GM12865 (cell line): ENCODE measurements around the gene MDH1B.

Experiments
- DNase-seq: peaks from one replicate; pipeline ENCODE4 v3.0.0; 2010; ENCODE audit warnings: low read depth
- H3K4me3 ChIP-seq: 2 replicates; pipeline ENCODE4 v1.5.1; 2011; ENCODE audit warnings: mild to moderate bottlenecking, low read depth, low read length, control low read depth
- CTCF ChIP-seq: IDR thresholded peaks from 2 replicates; pipeline ENCODE4 v1.5.1; 2011; ENCODE audit warnings: low read length, control low read depth, low read depth, inconsistent platforms; ENCODE audit not compliant: insufficient read depth; ENCODE audit errors: missing control alignments

Gene MDH1B

DNA sequence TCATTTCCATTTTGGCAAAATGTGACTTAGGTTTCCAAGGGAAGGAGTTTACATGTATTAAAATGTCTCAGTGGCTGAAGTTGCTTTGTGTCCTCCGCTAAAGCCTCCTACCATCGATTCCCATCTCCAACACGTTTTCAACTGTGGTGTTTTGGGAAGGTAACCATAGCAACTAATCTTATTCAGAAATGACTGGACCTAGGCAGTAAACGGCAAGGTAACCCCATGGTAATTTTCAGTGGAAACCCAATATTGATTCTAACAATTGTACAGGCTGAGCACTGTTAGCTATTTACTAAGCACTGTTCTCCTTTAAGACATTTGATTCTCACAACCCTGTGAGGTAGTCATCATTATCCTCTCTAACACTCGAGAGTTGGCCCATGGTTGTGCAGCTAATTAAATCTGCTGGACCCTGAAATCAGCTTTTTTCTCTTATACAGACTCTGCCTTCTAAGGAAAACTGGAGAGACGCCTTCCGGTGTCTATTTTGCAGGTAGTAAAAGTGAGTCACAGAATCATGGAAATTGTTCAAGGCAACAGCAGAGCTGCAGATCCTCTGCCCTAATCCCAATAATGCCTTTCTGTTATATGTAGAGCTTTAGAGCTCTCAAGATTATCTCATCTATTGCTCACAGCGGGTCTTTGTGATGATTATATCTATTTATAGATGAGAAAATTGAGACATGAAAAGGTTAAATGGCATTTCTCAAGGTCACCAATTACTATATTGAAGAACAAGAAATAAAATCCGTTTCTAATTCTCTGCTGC lies 36.5 kb upstream of the MDH1B start:
- no peak for DNase-seq
- H3K4me3 ChIP-seq: no peak overlapping the region
- TF ChIP-seq CTCF: no peak

DNA sequence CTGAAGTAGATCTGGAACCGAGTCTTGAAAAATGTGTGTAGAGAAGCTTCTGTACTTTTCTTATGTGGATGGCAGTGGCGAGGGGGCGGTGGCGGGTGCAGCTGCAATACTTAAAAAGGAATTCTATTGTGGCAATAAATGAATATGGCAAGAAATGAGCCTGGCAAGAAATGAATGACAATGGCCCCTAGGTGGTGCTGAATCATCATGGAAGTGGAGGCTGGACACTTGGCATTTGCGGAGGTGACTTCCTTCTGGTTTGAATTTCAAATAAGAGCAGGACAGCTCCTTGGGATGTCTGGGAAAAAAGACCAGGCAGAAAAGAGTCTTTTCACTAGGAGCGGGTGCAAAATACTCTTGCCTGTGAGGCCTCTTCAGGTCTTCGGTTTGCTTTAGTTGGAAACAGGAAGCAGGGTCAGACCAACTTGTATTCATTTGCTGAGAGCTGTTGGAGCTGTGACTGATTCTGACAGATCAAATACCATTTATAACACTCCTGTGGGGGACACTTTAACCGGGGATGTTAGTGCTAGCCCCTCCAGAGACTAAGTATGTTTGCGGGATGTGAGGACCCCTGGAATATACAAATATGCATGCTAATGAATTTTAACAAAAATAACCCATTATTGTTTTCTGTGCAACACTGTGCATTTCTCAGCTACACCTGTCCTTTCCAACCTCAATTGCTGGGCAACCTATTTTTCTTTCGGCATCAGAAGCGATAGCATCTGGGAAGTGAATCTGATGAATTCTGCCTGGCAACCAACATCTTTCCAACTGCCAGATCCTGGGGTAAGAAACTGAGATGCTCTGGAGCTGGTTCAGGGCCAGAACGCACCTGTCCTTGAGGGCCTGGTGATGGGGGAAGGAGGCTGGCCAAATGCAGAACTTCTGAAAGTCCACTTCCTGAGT lies 35.6 kb upstream of the MDH1B start:
- TF ChIP-seq CTCF: peak; percentile 59
- no peak overlapping the region for H3K4me3 ChIP-seq
- DNase-seq: peak; percentile 60

GRCh38 chr2:206799083-206799482 lies 34.0 kb upstream of the MDH1B start:
- no peak overlapping the region for H3K4me3 ChIP-seq
- DNase-seq: no peak
- TF ChIP-seq CTCF: no peak

GRCh38 chr2:206798000-206798399 lies 32.9 kb upstream of the MDH1B start:
- DNase-seq: peak; percentile 41
- TF ChIP-seq CTCF: no peak
- H3K4me3 ChIP-seq: no peak overlapping the region

GRCh38 chr2:206797376-206797775 lies 32.2 kb upstream of the MDH1B start:
- no peak for TF ChIP-seq CTCF
- DNase-seq: no peak
- no peak overlapping the region for H3K4me3 ChIP-seq

- no peak for DNase-seq
- no peak overlapping the region for H3K4me3 ChIP-seq
These were observed 27.5 kb upstream of the MDH1B start for GRCh38 chr2:206792645-206793044.

More at GRCh38 chr2:206792645-206793044, 27.5 kb upstream of the MDH1B start:
- TF ChIP-seq CTCF: no peak
